HG02759 (cell line): ENCODE data around the gene PPIE.
"Not testable (repeated sequence)": the region's sequence is repeated elsewhere in the genome, so short reads cannot be mapped to it uniquely, and the experiment has no call there.

Source experiments
- ATAC-seq: cut with Tn5 transposase; IDR thresholded peaks from one replicate; pipeline ENCODE4 v1.9.1; 2021; ENCODE audit warnings: mild to moderate bottlenecking, moderate library complexity; ENCODE audit not compliant: unreplicated experiment

PPIE gene

GRCh38 chr1:39757501-39757900, 18.8 kb downstream of the PPIE start:
- no peak for ATAC-seq

- no peak for ATAC-seq
Observed at GRCh38 chr1:39758556-39759435, 20.1 kb downstream of the PPIE start.

GRCh38 chr1:39759436-39759726, 20.7 kb downstream of the PPIE start:
- no peak for ATAC-seq

GRCh38 chr1:39760074-39761008, 21.7 kb downstream of the PPIE start:
- ATAC-seq, result no peak

GRCh38 chr1:39761016-39761415, 22.3 kb downstream of the PPIE start:
- ATAC-seq, result no peak

GRCh38 chr1:39761557-39762260, 23.0 kb downstream of the PPIE start:
- no peak for ATAC-seq

- no peak for ATAC-seq
Observed at GRCh38 chr1:39762550-39763540, 24.2 kb downstream of the PPIE start.

GRCh38 chr1:39763619-39764374, 25.1 kb downstream of the PPIE start:
- ATAC-seq, result not testable (repeated sequence)

- not testable (repeated sequence) for ATAC-seq
Observed at GRCh38 chr1:39764512-39764911, 25.8 kb downstream of the PPIE start.

GRCh38 chr1:39766466-39766865, 27.8 kb downstream of the PPIE start:
- ATAC-seq, result not testable (repeated sequence)

- ATAC-seq, result not testable (repeated sequence)
Observed at GRCh38 chr1:39769502-39769901, 30.8 kb downstream of the PPIE start.

GRCh38 chr1:39770100-39771021, 31.7 kb downstream of the PPIE start:
- ATAC-seq, result not testable (repeated sequence)

- ATAC-seq, result not testable (repeated sequence)
Observed at GRCh38 chr1:39771022-39771532, 32.4 kb downstream of the PPIE start, which contains the start of gene OXCT2. Gene OXCT2, minus strand, starts transcription at chr1:39771348. Its CDS starts 93 bp downstream, at chr1:39771255.

- ATAC-seq, result not testable (repeated sequence)
Observed at GRCh38 chr1:39773369-39773979, 34.8 kb downstream of the PPIE start.

- ATAC-seq, result not testable (repeated sequence)
Observed at GRCh38 chr1:39775141-39775540, 36.5 kb downstream of the PPIE start.

- ATAC-seq, result not testable (repeated sequence)
Observed at GRCh38 chr1:39775676-39776399, 37.2 kb downstream of the PPIE start.

GRCh38 chr1:39776400-39776713, 37.7 kb downstream of the PPIE start:
- no peak for ATAC-seq
